HCT116 (cell line): Measurements from ENCODE around the gene PAQR4. TPM values are rescaled to one million over a fixed set of nuclear protein-coding genes. Genes with fewer than 3 reads are reported as not detected.
A peak's percentile ranks its signal among the peaks of the same experiment; 100 is the strongest.

Experiments used
- ATAC-seq: fragments of 200-7000 bp; cut with Tn5 transposase; 2 replicates; pipeline ENCODE4 v1.9.1; 2020; ENCODE audit warnings: mild to moderate bottlenecking, moderate library complexity
- BruUV-seq: library from RNA; stranded (reverse); fragments of 400-500 nt; replicated peaks from 2 replicates; lab custom pipeline; 2021; lab: Mats Ljungman, UMichigan
- CTCF ChIA-PET: fragments of 300-600 bp; sonication (Branson Sonifier 250); formaldehyde crosslinking; loops from one replicate; lab custom pipeline; 2021; ENCODE audit warnings: antibody characterized with exemption; lab: Charles Lee
- POLR2A ChIA-PET: fragments of 300-600, 350-600 bp; sonication (Branson Sonifier 250); formaldehyde crosslinking; loops from one replicate; lab custom pipeline; 2021; ENCODE audit warnings: antibody characterized with exemption; lab: Charles Lee
- RAD21 ChIA-PET, 2 experiments: fragments of 300-600 bp; sonication (Branson Sonifier 250); formaldehyde crosslinking; loops; one replicate each; lab custom pipeline; 2023; ENCODE audit warnings: low total read pairs in 2 of 2; ENCODE audit not compliant: uncharacterized antibody in 2 of 2, unreplicated experiment in 2 of 2, low non-redundant PET in 1 of 2; lab: Charles Lee
- DNase-seq: peaks from one replicate; pipeline ENCODE4 v3.0.0-alpha.2; 2010; ENCODE audit warnings: low read depth, low spot score
- H2AFZ ChIP-seq: fragments of 200-600 bp; shearing (Covaris generic), sonication (generic); 2 replicates; pipeline ENCODE4 v1.6.1; 2017; ENCODE audit warnings: low read depth, mixed run types, mixed read lengths, antibody characterized with exemption, low read length; ENCODE audit not compliant: poor library complexity, severe bottlenecking
- H3K27ac ChIP-seq: 2 replicates; pipeline ENCODE4 v1.5.1; 2012; ENCODE audit warnings: low read depth, low read length
- H3K27me3 ChIP-seq: fragments of 200-600 bp; sonication (generic); 2 replicates; pipeline ENCODE4 v1.6.1; 2016; ENCODE audit warnings: mixed run types, low read length, mixed read lengths; ENCODE audit not compliant: insufficient read depth
- H3K36me3 ChIP-seq, 2 experiments: fragments of 200-500 bp in 1 of 2; fragments of 200-600 bp in 1 of 2; sonication (Bioruptor generic) in 1 of 2; sonication (generic) in 1 of 2; 2 replicates each; pipeline versions ENCODE4 v1.5.1 to v1.6.1; 2014 to 2016; ENCODE audit warnings: low read length in 2 of 2, inconsistent platforms in 1 of 2, mixed read lengths in 1 of 2, mixed run types in 1 of 2; ENCODE audit not compliant: insufficient read depth in 2 of 2, control insufficient read depth in 1 of 2
- H3K4me1 ChIP-seq, 2 experiments: fragments of 200-600 bp in 1 of 2; sonication (generic) in 1 of 2; 2 replicates each; pipeline versions ENCODE4 v1.5.1 to v1.6.1; 2012 to 2017; ENCODE audit warnings: low read length in 2 of 2, inconsistent platforms in 1 of 2, mild to moderate bottlenecking in 1 of 2, mixed read lengths in 1 of 2, mixed run types in 1 of 2, moderate library complexity in 1 of 2; ENCODE audit not compliant: insufficient read depth in 2 of 2, control insufficient read depth in 1 of 2
- H3K4me2 ChIP-seq: fragments of 200-600 bp; sonication (generic); 2 replicates; pipeline ENCODE4 v1.6.1; 2017; ENCODE audit warnings: mixed run types, low read length, mixed read lengths
- H3K4me3 ChIP-seq, 2 experiments: fragments of 200-600 bp in 1 of 2; sonication (generic) in 1 of 2; replicated peaks in 1 of 2; 2 replicates each; pipeline ENCODE4 v1.5.1; 2011 to 2016; ENCODE audit warnings: low read length in 2 of 2, control low read depth in 1 of 2, low read depth in 1 of 2, mild to moderate bottlenecking in 1 of 2, mixed read lengths in 1 of 2, mixed run types in 1 of 2
- H3K79me2 ChIP-seq: fragments of 200-600 bp; sonication (generic); 2 replicates; pipeline ENCODE4 v1.6.1; 2017; ENCODE audit warnings: mild to moderate bottlenecking, mixed run types, low read length, moderate library complexity, mixed read lengths; ENCODE audit not compliant: insufficient read depth
- H3K9ac ChIP-seq: fragments of 200-600 bp; sonication (generic); 2 replicates; pipeline ENCODE4 v1.6.1; 2016; ENCODE audit warnings: low read length, mixed read lengths
- H3K9me2 ChIP-seq: fragments of 200-600 bp; sonication (generic), shearing (Covaris generic); 2 replicates; pipeline ENCODE4 v1.6.1; 2017; ENCODE audit warnings: mixed run types, mild to moderate bottlenecking, moderate library complexity; ENCODE audit not compliant: insufficient read depth
- H3K9me3 ChIP-seq, 2 experiments: fragments of 200-500 bp in 1 of 2; fragments of 200-600 bp in 1 of 2; sonication (Bioruptor generic) in 1 of 2; sonication (generic) in 1 of 2; 2 replicates each; pipeline ENCODE4 v1.6.1; 2014 to 2017; ENCODE audit warnings: low read length in 2 of 2, mixed read lengths in 2 of 2, inconsistent platforms in 1 of 2, low read depth in 1 of 2, mild to moderate bottlenecking in 1 of 2, mixed run types in 1 of 2, moderate library complexity in 1 of 2; ENCODE audit not compliant: control insufficient read depth in 1 of 2, insufficient read depth in 1 of 2
- H4K20me1 ChIP-seq: fragments of 200-600 bp; sonication (generic), shearing (Covaris generic); 2 replicates; pipeline ENCODE4 v1.6.1; 2017; ENCODE audit warnings: mixed run types, mild to moderate bottlenecking, moderate library complexity; ENCODE audit not compliant: insufficient read depth
- CBX3 ChIP-seq: IDR thresholded peaks from 2 replicates; pipeline ENCODE4 v1.6.1; 2012; ENCODE audit warnings: low read depth
- CTCF ChIP-seq, 3 experiments: fragments of 200-600 bp in 1 of 3; sonication (generic) in 1 of 3; IDR thresholded peaks in 2 of 3; conservative IDR thresholded peaks in 1 of 3; 2 replicates each; pipeline ENCODE4 v1.5.1; 2012 to 2017; ENCODE audit warnings: low read depth in 2 of 3, low read length in 2 of 3, antibody characterized with exemption in 1 of 3, borderline replicate concordance in 1 of 3, control low read depth in 1 of 3, mild to moderate bottlenecking in 1 of 3, mixed read lengths in 1 of 3, mixed run types in 1 of 3, moderate library complexity in 1 of 3; ENCODE audit not compliant: insufficient read depth in 1 of 3
- ELF1 ChIP-seq: IDR thresholded peaks from 2 replicates; pipeline ENCODE4 v1.6.1; 2012; ENCODE audit warnings: low read depth, borderline replicate concordance
- EZH2 ChIP-seq: fragments of 200-600 bp; sonication (generic); IDR thresholded peaks from 2 replicates; pipeline ENCODE4 v1.6.1; 2017; ENCODE audit warnings: antibody characterized with exemption, mixed run types
- EZH2phosphoT487 ChIP-seq: fragments of 200-600 bp; IDR thresholded peaks from 2 replicates; pipeline ENCODE4 v1.6.1; 2018; ENCODE audit warnings: antibody characterized with exemption, borderline replicate concordance
- JUND ChIP-seq: IDR thresholded peaks from 2 replicates; pipeline ENCODE4 v1.6.1; 2012
- POLR2A ChIP-seq: IDR thresholded peaks from 2 replicates; pipeline ENCODE4 v1.7.0; 2011; ENCODE audit warnings: borderline replicate concordance; ENCODE audit not compliant: insufficient read depth, insufficient read length; ENCODE audit errors: extremely low read depth
- POLR2AphosphoS5 ChIP-seq: IDR thresholded peaks from 2 replicates; pipeline ENCODE4 v1.6.1; 2011; ENCODE audit warnings: mild to moderate bottlenecking, low read depth, low read length, moderate library complexity
- RAD21 ChIP-seq: IDR thresholded peaks from 2 replicates; pipeline ENCODE4 v1.6.1; 2012; ENCODE audit warnings: low read depth, mild to moderate bottlenecking
- REST ChIP-seq: IDR thresholded peaks from 2 replicates; pipeline ENCODE4 v1.6.1; 2012; ENCODE audit warnings: low read depth
- SIN3A ChIP-seq: IDR thresholded peaks from 2 replicates; pipeline ENCODE4 v1.6.1; 2012; ENCODE audit warnings: low read depth
- TCF7L2 ChIP-seq: IDR thresholded peaks from 2 replicates; pipeline ENCODE4 v1.7.0; 2011; ENCODE audit warnings: borderline replicate concordance, inconsistent platforms; ENCODE audit not compliant: insufficient read depth, insufficient read length; ENCODE audit errors: extremely low read depth
- ZFX ChIP-seq: fragments of 450-650 bp; IDR thresholded peaks from 2 replicates; pipeline ENCODE4 v1.6.1; 2017
- intact Hi-C: fragments of 100-400 bp; cut with micrococcal nuclease; formaldehyde crosslinking; loops from 2 replicates; pipeline ENCODE4 v1.10.0; 2022
- total RNA-seq: library from RNA; stranded (reverse); gene quantifications from one replicate; pipeline ENCODE4 v1.2.1, GENCODE V29; 2021; ENCODE audit not compliant: unreplicated experiment
- TF ChIP-seq, protein P1 (sequence below): IDR thresholded peaks from 2 replicates; pipeline ENCODE4 v1.6.1; 2012
- TF ChIP-seq, protein P2 (sequence below): IDR thresholded peaks from 2 replicates; pipeline ENCODE4 v1.6.1; 2011; ENCODE audit warnings: mild to moderate bottlenecking, low read length, moderate library complexity; ENCODE audit not compliant: insufficient replicate concordance; ENCODE audit errors: extremely low read depth
- TF ChIP-seq, protein P3 (sequence below): IDR thresholded peaks from 2 replicates; pipeline ENCODE4 v1.6.1; 2012

The PAQR4 gene
- total RNA-seq, 1 experiment from 2014 or later = 45.6 TPM

- ATAC-seq (no peak), DNase-seq (peak; percentile 63)
- H3K36me3 ChIP-seq = peaks cover 0 to 4% of the 10 kb centered on the region in 2 experiments; a peak in 1 of 4 replicates
- H3K9me2 ChIP-seq = no peaks in the 10 kb centered on the region
- H3K27me3 ChIP-seq = no peaks in the 10 kb centered on the region
- H3K4me3 ChIP-seq = peak overlapping the region; percentile 53 to 66
- peaks cover 6% of the 10 kb centered on the region; the same call in 1 of the 2 replicates for H4K20me1 ChIP-seq
- no TSS peak for BruUV-seq
- no peak for TF ChIP-seq REST
- TF ChIP-seq POLR2A = no peak
- TF ChIP-seq, protein P1, sequence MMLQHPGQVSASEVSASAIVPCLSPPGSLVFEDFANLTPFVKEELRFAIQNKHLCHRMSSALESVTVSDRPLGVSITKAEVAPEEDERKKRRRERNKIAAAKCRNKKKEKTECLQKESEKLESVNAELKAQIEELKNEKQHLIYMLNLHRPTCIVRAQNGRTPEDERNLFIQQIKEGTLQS = no peak
- TF ChIP-seq CTCF (IDR thresholded peaks at IDR 0.05 in 2 of 3, conservative IDR thresholded peaks at IDR 0.05 in 1 of 3; ENCODE audit: borderline replicate concordance in 1 of 3, insufficient read depth in 1 of 3, low read depth in 2 of 3, low read length in 2 of 3) = no peak
- TF ChIP-seq JUND = no peak
- TF ChIP-seq ELF1 = no peak
- no peak for TF ChIP-seq RAD21
- TF ChIP-seq EZH2 = no peak
- no peak for TF ChIP-seq POLR2AphosphoS5
- no peak for TF ChIP-seq CBX3
- no peak for TF ChIP-seq TCF7L2
- no peak for TF ChIP-seq ZFX
- TF ChIP-seq EZH2phosphoT487 = no peak
- TF ChIP-seq, protein P2, sequence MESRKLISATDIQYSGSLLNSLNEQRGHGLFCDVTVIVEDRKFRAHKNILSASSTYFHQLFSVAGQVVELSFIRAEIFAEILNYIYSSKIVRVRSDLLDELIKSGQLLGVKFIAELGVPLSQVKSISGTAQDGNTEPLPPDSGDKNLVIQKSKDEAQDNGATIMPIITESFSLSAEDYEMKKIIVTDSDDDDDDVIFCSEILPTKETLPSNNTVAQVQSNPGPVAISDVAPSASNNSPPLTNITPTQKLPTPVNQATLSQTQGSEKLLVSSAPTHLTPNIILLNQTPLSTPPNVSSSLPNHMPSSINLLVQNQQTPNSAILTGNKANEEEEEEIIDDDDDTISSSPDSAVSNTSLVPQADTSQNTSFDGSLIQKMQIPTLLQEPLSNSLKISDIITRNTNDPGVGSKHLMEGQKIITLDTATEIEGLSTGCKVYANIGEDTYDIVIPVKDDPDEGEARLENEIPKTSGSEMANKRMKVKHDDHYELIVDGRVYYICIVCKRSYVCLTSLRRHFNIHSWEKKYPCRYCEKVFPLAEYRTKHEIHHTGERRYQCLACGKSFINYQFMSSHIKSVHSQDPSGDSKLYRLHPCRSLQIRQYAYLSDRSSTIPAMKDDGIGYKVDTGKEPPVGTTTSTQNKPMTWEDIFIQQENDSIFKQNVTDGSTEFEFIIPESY = no peak
- TF ChIP-seq, protein P3, sequence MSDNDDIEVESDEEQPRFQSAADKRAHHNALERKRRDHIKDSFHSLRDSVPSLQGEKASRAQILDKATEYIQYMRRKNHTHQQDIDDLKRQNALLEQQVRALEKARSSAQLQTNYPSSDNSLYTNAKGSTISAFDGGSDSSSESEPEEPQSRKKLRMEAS = no peak
- TF ChIP-seq SIN3A = no peak
- H2AFZ ChIP-seq = no peak overlapping the region
- intact Hi-C loops = no loop called here
- ChIA-PET CTCF (no interaction called here), RAD21 (no interaction called here), POLR2A (interaction anchor here (1.1 to 2.4 kb wide), 2 partner anchors 14 to 53 kb away, joined by 3 to 12 read pairs; partner anchors contain the start of gene TNFRSF12A)
- peaks cover 19 to 60% of the 10 kb centered on the region in 2 experiments for H3K4me1 ChIP-seq
- peak overlapping the region; percentile 89 for H3K4me2 ChIP-seq
- H3K79me2 ChIP-seq = peaks cover 27% of the 10 kb centered on the region
- H3K27ac ChIP-seq = peak overlapping the region; percentile 95
- H3K9ac ChIP-seq = peak overlapping the region; percentile 91
- no peaks in the 10 kb centered on the region for H3K9me3 ChIP-seq
These were observed 795 bp upstream of the PAQR4 start for GRCh38 chr16:2968368-2968737.
